ENCODE data around the gene UROC1. TPM values are rescaled to one million over a fixed set of nuclear protein-coding genes. Genes with fewer than 3 reads are reported as not detected.
A peak's percentile ranks its signal among the peaks of the same experiment; 100 is the strongest.

UROC1 gene
- total and polyA plus RNA-seq, 4 donors, result not detected

- no peak overlapping the region for H3K27ac ChIP-seq (ENCODE audit: low read depth in 1 of 2, low read length in 2 of 2)
- 16 to 28% methylated on average over 91 to 101 of the region's 101 CpGs for WGBS, 2 donors
- no peaks in the 10 kb centered on the region for H3K36me3 ChIP-seq (ENCODE audit: control insufficient read depth in 1 of 2, insufficient read depth in 2 of 2, low read length in 1 of 2)
- intact Hi-C loops (cut with DNase I), result no loop called here
- no peak for ATAC-seq (ENCODE audit: low FRiP score)
- H3K4me3 ChIP-seq (ENCODE audit: low read length in 2 of 2), result no peak overlapping the region
- peak; percentile 49 to 71 for DNase-seq
- no peaks in the 10 kb centered on the region for H3K27me3 ChIP-seq (ENCODE audit: control insufficient read depth in 1 of 2, insufficient read depth in 2 of 2, low read length in 1 of 2)
- H3K4me1 ChIP-seq (ENCODE audit: control insufficient read depth in 1 of 2, insufficient read depth in 2 of 2, low read length in 2 of 2), result no peaks in the 10 kb centered on the region
- H3K9me3 ChIP-seq (ENCODE audit: control insufficient read depth, low read length), result no peaks in the 10 kb centered on the region
These were observed 24.2 kb upstream of the UROC1 start for GRCh38 chr3:126541628-126542339.

GRCh38 chr3:126540951-126541627 is 23.5 kb upstream of the UROC1 start:
- Histone ChIP-seq H3K4me3 (ENCODE audit: low read length in 2 of 2) (no peak overlapping the region), H3K27me3 (ENCODE audit: control insufficient read depth in 1 of 2, insufficient read depth in 2 of 2, low read length in 1 of 2) (no peaks in the 10 kb centered on the region), H3K36me3 (ENCODE audit: control insufficient read depth in 1 of 2, insufficient read depth in 2 of 2, low read length in 1 of 2) (no peaks in the 10 kb centered on the region), H3K4me1 (ENCODE audit: control insufficient read depth in 1 of 2, insufficient read depth in 2 of 2, low read length in 2 of 2) (no peaks in the 10 kb centered on the region), H3K27ac (ENCODE audit: low read depth in 1 of 2, low read length in 2 of 2) (no peak overlapping the region), H3K9me3 (ENCODE audit: control insufficient read depth, low read length) (no peaks in the 10 kb centered on the region)
- DNase-seq (peak; percentile 32 to 71), ATAC-seq (ENCODE audit: low FRiP score) (no peak)
- WGBS, 2 donors, result 66 to 72% methylated on average over 24 of the region's 24 CpGs
- intact Hi-C loops (cut with DNase I), result no loop called here

GRCh38 chr3:126540342-126540849 is 22.8 kb upstream of the UROC1 start:
- DNase-seq, result peak; percentile 71 to 85
- intact Hi-C loops (cut with DNase I), result no loop called here
- 4 to 6% methylated on average over 9 of the region's 9 CpGs for WGBS, 2 donors

GRCh38 chr3:126539558-126540250 is 22.1 kb upstream of the UROC1 start:
- Histone ChIP-seq H3K27ac (ENCODE audit: low read depth in 1 of 2, low read length in 2 of 2) (no peak overlapping the region), H3K4me3 (ENCODE audit: low read length in 2 of 2) (no peak overlapping the region), H3K9me3 (ENCODE audit: control insufficient read depth, low read length) (no peaks in the 10 kb centered on the region), H3K36me3 (ENCODE audit: control insufficient read depth in 1 of 2, insufficient read depth in 2 of 2, low read length in 1 of 2) (no peaks in the 10 kb centered on the region), H3K27me3 (ENCODE audit: control insufficient read depth in 1 of 2, insufficient read depth in 2 of 2, low read length in 1 of 2) (no peaks in the 10 kb centered on the region), H3K4me1 (ENCODE audit: control insufficient read depth in 1 of 2, insufficient read depth in 2 of 2, low read length in 2 of 2) (no peaks in the 10 kb centered on the region)
- ATAC-seq (ENCODE audit: low FRiP score), result no peak
- peak; percentile 35 to 38 for DNase-seq
- intact Hi-C loops (cut with DNase I), result no loop called here
- WGBS, 2 donors, result 90 to 96% methylated on average over 10 of the region's 10 CpGs

More at GRCh38 chr3:126540342-126540849, 22.8 kb upstream of the UROC1 start:
- ATAC-seq (ENCODE audit: low FRiP score), result no peak
- no peaks in the 10 kb centered on the region for H3K27me3 ChIP-seq (ENCODE audit: control insufficient read depth in 1 of 2, insufficient read depth in 2 of 2, low read length in 1 of 2)
- no peak overlapping the region for H3K27ac ChIP-seq (ENCODE audit: low read depth in 1 of 2, low read length in 2 of 2)
- no peaks in the 10 kb centered on the region for H3K4me1 ChIP-seq (ENCODE audit: control insufficient read depth in 1 of 2, insufficient read depth in 2 of 2, low read length in 2 of 2)
- no peak overlapping the region for H3K4me3 ChIP-seq (ENCODE audit: low read length in 2 of 2)
- H3K36me3 ChIP-seq (ENCODE audit: control insufficient read depth in 1 of 2, insufficient read depth in 2 of 2, low read length in 1 of 2), result no peaks in the 10 kb centered on the region
- no peaks in the 10 kb centered on the region for H3K9me3 ChIP-seq (ENCODE audit: control insufficient read depth, low read length)

- ATAC-seq (ENCODE audit: low FRiP score) (no peak), DNase-seq (no peak)
- Histone ChIP-seq H3K4me3 (ENCODE audit: low read length in 2 of 2) (no peak overlapping the region), H3K4me1 (ENCODE audit: control insufficient read depth in 1 of 2, insufficient read depth in 2 of 2, low read length in 2 of 2) (no peaks in the 10 kb centered on the region), H3K36me3 (ENCODE audit: control insufficient read depth in 1 of 2, insufficient read depth in 2 of 2, low read length in 1 of 2) (no peaks in the 10 kb centered on the region), H3K27ac (ENCODE audit: low read depth in 1 of 2, low read length in 2 of 2) (no peak overlapping the region), H3K9me3 (ENCODE audit: control insufficient read depth, low read length) (no peaks in the 10 kb centered on the region), H3K27me3 (ENCODE audit: control insufficient read depth in 1 of 2, insufficient read depth in 2 of 2, low read length in 1 of 2) (no peaks in the 10 kb centered on the region)
- WGBS, 2 donors, result 42 to 44% methylated on average over 5 of the region's 5 CpGs
- intact Hi-C loops (cut with DNase I), result no loop called here
These were observed 21.4 kb upstream of the UROC1 start for GRCh38 chr3:126538966-126539365.

- H3K27me3 ChIP-seq (ENCODE audit: control insufficient read depth in 1 of 2, insufficient read depth in 2 of 2, low read length in 1 of 2), result no peaks in the 10 kb centered on the region
- ATAC-seq (ENCODE audit: low FRiP score) (no peak), DNase-seq (peak; percentile 35 to 67)
- no peaks in the 10 kb centered on the region for H3K36me3 ChIP-seq (ENCODE audit: control insufficient read depth in 1 of 2, insufficient read depth in 2 of 2, low read length in 1 of 2)
- no peaks in the 10 kb centered on the region for H3K4me1 ChIP-seq (ENCODE audit: control insufficient read depth in 1 of 2, insufficient read depth in 2 of 2, low read length in 2 of 2)
- intact Hi-C loops (cut with DNase I), result no loop called here
- no peak overlapping the region for H3K27ac ChIP-seq (ENCODE audit: low read depth in 1 of 2, low read length in 2 of 2)
- 61% methylated on average over 9 of the region's 9 CpGs for WGBS, 2 donors
- H3K9me3 ChIP-seq (ENCODE audit: control insufficient read depth, low read length), result no peaks in the 10 kb centered on the region
- no peak overlapping the region for H3K4me3 ChIP-seq (ENCODE audit: low read length in 2 of 2)
These were observed 20.7 kb upstream of the UROC1 start for GRCh38 chr3:126538316-126538715.

- no peaks in the 10 kb centered on the region for H3K27me3 ChIP-seq (ENCODE audit: control insufficient read depth in 1 of 2, insufficient read depth in 2 of 2, low read length in 1 of 2)
- no peak overlapping the region for H3K27ac ChIP-seq (ENCODE audit: low read depth in 1 of 2, low read length in 2 of 2)
- H3K36me3 ChIP-seq (ENCODE audit: control insufficient read depth in 1 of 2, insufficient read depth in 2 of 2, low read length in 1 of 2), result no peaks in the 10 kb centered on the region
- no peaks in the 10 kb centered on the region for H3K4me1 ChIP-seq (ENCODE audit: control insufficient read depth in 1 of 2, insufficient read depth in 2 of 2, low read length in 2 of 2)
- DNase-seq, result peak; percentile 29 to 31
- intact Hi-C loops (cut with DNase I), result no loop called here
- no peak overlapping the region for H3K4me3 ChIP-seq (ENCODE audit: low read length in 2 of 2)
- ATAC-seq (ENCODE audit: low FRiP score), result no peak
- H3K9me3 ChIP-seq (ENCODE audit: control insufficient read depth, low read length), result no peaks in the 10 kb centered on the region
- WGBS, 2 donors, result 51 to 65% methylated on average over 10 of the region's 10 CpGs
These were observed 20.2 kb upstream of the UROC1 start for GRCh38 chr3:126537730-126538281.

GRCh38 chr3:126537116-126537729 is 19.6 kb upstream of the UROC1 start:
- DNase-seq, result peak; percentile 29 to 51
- H3K4me3 ChIP-seq (ENCODE audit: low read length in 2 of 2), result no peak overlapping the region
- no peaks in the 10 kb centered on the region for H3K36me3 ChIP-seq (ENCODE audit: control insufficient read depth in 1 of 2, insufficient read depth in 2 of 2, low read length in 1 of 2)
- H3K4me1 ChIP-seq (ENCODE audit: control insufficient read depth in 1 of 2, insufficient read depth in 2 of 2, low read length in 2 of 2), result no peaks in the 10 kb centered on the region
- no peaks in the 10 kb centered on the region for H3K27me3 ChIP-seq (ENCODE audit: control insufficient read depth in 1 of 2, insufficient read depth in 2 of 2, low read length in 1 of 2)
- no peaks in the 10 kb centered on the region for H3K9me3 ChIP-seq (ENCODE audit: control insufficient read depth, low read length)
- intact Hi-C loops (cut with DNase I), result no loop called here
- H3K27ac ChIP-seq (ENCODE audit: low read depth in 1 of 2, low read length in 2 of 2), result no peak overlapping the region
- 65 to 78% methylated on average over 9 of the region's 9 CpGs for WGBS, 2 donors
- ATAC-seq (ENCODE audit: low FRiP score), result no peak

All from aorta (tissue), 5 donors.